GM18517 (cell line): ENCODE results near the gene CAMKK1.
"Not testable (repeated sequence)": the region's sequence is repeated elsewhere in the genome, so short reads cannot be mapped to it uniquely, and the experiment has no call there.

Source experiments
- ATAC-seq: cut with Tn5 transposase; IDR thresholded peaks from one replicate; pipeline ENCODE4 v1.9.1; 2021; ENCODE audit warnings: mild to moderate bottlenecking, moderate library complexity; ENCODE audit not compliant: unreplicated experiment

Gene CAMKK1

DNA sequence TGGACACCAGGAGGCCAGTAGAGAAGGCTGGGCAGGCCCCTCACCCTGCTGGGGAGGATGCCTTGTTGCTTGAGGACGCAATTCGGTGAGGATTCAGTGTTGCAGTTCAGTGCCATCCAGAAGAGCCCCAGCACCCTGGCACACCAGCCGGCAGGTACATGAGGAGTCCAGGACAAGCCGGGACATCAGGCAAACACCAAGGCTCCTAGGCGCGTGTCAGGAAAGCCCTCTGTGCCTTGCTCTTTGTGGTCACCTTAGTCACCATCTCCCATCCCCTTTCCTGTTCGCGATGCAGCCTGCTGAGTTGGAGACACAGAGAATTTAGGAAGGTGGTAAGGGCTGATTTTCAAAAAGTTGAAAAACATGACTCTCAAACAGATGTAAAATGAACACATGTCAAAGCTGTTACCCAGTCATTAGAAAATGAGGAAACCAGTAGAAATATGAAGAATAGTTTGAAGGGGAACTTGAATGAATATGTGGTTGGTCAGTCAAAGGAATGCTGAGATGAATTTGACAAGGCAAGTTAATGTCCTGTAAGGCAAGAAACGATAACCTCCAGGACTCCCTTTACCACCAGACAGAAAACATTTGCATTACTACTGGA is 44.5 kb downstream of the CAMKK1 start:
- ATAC-seq = no peak

DNA sequence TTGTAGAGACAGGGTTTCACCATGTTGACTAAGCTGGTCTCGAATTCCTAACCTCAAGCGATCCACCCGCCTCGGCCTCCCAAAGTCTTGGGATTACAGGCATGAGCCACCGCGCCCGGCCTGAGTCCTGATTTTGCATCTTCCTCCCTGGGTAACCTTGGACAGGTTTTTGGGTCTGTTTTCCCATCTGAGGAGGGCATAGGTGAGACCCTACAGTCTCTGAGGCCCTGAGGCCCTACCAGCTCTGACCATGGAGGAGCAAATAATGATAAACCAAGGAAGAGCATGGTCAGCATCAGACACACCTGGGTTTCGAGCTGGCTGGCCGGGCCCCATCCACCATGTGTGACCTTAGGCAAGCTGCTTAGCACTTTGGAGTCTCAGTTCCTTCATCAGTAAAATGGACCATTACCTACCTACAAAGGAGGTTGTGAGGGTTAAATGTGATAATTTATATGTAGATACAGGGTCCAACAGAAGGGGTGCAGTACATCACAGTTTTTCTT is 45.6 kb downstream of the CAMKK1 start:
- no peak for ATAC-seq

GRCh38 chr17:3846437-3847164 is 46.3 kb downstream of the CAMKK1 start:
- ATAC-seq = no peak

- peak; percentile 70 for ATAC-seq
Observed at GRCh38 chr17:3845621-3846436, 47.0 kb downstream of the CAMKK1 start, which contains the start of gene NCBP3. TSS of gene NCBP3 (minus strand) at chr17:3846246. CDS start at chr17:3846223, 23 bp downstream.

DNA sequence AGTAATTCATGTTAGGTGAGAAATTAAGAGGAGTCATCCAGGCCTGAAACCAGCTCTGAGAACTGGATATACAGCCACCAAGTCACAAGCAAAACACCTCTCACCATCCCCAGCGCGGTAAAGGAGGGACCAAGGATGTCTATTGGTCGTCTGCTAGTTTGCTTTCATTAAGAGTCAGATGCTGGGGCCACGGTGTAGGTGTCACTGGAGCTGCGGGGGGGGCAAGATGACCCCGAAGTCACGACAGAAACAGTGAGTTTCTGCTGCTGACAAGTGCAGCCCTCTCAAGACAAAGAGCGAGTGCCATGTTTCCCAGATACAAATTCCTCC is 47.6 kb downstream of the CAMKK1 start:
- no peak for ATAC-seq

DNA sequence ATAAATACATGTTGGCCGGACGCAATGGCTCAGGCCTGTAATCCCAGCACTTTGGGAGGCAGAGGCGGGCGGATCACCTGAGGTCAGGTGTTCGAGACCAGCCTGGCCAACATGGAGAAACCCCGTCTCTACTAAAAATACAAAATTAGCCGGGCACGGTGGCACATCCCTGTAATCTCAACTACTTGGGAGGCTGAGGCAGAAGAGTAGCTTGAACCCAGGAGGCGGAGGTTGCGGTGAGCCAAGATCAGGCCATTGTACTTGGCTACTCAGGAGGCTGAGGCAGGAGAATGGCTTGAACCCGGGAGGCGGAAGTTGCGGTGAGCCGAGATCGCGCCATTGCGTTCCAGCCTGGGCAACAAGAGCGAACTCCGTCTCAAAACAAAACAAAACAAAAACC is 48.3 kb downstream of the CAMKK1 start:
- not testable (repeated sequence) for ATAC-seq

GRCh38 chr17:3843935-3844516 is 48.8 kb downstream of the CAMKK1 start:
- no peak for ATAC-seq

DNA sequence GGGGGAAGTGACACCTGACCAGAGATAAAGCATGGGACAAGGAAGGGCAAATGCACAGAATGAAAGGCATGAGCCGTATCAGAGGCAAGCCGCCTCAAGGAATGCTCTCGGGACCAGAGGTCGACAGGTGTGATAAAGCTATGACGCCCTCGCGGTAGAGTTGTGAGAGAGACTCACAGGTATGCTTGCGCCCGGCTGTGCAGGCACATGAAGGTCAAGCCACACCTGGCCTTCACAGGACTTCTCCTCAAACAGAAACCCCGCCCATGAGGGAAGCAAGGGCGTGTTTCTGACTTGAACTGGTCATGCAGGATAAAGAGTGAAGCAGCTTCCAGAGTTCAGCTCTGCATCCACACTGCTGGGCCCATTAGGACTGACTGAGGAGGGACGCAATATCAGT is 54.6 kb downstream of the CAMKK1 start:
- ATAC-seq = no peak

GRCh38 chr17:3836551-3836950 is 56.3 kb downstream of the CAMKK1 start:
- ATAC-seq = no peak

GRCh38 chr17:3835410-3836229 is 57.2 kb downstream of the CAMKK1 start:
- no peak for ATAC-seq

- ATAC-seq = no peak
Observed at GRCh38 chr17:3834811-3835210, 58.0 kb downstream of the CAMKK1 start.

DNA sequence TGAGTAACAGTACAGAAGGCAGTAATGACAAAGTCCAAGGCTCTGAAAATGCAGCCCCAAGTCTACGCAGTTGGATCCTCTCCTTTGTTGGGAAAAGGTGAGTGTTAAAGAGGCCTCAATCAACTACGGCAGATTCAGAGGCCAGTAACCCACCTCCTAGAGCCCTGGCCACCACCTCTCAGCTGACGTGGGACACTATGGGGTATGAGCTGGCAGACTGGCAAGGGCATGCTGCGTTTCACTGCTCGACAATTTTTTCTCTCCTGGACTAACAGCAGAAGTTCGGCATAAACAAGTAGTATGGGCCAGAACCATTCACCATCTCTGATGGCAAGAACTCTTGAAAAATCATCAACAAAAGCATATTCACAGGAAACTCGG is 64.0 kb downstream of the CAMKK1 start:
- ATAC-seq = no peak

DNA sequence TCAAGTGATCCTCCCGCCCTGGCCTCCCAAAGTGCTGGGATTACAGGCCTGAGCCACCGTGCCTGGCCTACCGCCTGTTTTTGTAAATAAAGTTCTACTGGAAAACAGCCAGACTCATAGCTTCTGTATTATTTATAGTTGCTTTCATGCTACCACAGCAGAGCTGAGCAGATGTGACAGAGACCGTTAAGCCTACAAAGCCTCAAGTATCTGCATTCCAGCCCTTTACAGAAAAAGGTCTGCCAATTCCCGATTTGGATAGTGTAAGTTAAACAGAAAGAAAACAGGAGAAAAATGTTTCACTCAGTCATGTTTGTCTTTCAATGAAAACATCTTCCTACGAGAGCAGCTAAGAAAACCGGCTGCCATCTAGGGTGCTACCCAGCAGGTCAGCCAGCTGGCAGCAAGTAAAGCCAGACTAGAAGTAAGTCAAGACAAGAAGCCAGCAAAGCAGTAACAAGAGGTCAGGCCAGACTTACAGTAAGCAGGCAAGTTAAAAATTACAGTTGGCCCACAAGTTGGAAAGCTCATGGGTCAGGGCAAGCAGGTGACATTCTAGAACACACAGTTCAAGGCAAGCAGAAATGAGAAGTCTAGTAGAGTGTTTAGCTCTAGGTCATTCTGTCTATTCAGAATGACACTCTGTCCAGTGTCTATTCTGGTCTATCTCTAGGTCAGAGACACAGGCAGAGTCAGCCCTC is 64.6 kb downstream of the CAMKK1 start:
- no peak for ATAC-seq

DNA sequence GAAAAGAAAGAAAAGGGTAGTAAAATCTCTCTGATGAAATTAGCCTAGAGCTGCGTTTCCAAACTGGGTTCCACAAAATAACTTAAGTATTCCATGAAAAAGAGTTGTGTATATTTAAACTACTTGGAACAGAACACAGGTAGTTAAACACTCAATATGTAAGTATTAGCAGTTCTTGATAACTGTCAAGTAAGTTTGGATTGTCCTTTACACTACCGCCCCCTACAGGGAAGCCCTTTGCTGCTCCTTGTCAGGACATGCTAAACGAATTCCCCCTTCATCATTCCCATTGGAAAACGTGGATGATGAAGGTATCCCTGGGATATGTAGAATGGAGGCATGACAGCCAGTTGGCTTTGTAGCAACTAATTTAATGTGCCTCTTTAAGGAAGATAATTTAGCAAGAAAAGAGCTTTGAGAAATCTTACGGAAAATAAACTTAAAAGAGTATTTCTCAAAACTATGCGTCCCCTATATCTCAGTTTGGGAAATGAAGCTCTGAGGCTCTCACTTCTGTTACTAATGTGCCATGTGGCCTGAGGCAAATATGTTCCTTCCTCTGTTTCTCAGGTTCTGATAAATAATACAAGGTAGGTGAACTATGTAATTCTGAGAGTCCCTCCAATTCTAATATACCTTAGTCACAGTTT is 65.6 kb downstream of the CAMKK1 start:
- no peak for ATAC-seq

DNA sequence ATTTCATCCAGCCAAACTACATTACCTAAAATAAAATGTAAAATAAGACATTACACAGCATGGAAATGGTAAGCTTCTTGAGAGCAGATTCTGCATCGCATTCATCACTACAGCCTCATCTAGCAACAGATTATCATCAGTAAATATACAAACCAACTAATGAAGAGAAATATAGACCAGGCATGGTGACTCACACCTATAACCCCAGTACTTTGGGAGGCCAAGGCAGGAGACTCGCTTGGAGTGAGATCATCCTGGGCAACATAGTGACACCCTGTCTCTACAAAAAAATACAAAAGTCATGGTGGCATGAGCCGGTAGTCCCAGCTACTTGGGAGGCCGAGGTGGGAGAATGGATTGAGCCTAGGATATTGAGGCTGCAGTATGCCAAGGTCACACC is 66.7 kb downstream of the CAMKK1 start:
- no peak for ATAC-seq

GRCh38 chr17:3821101-3821500 is 71.8 kb downstream of the CAMKK1 start:
- no peak for ATAC-seq

- no peak for ATAC-seq
Observed at GRCh38 chr17:3818786-3819185, 74.1 kb downstream of the CAMKK1 start.

DNA sequence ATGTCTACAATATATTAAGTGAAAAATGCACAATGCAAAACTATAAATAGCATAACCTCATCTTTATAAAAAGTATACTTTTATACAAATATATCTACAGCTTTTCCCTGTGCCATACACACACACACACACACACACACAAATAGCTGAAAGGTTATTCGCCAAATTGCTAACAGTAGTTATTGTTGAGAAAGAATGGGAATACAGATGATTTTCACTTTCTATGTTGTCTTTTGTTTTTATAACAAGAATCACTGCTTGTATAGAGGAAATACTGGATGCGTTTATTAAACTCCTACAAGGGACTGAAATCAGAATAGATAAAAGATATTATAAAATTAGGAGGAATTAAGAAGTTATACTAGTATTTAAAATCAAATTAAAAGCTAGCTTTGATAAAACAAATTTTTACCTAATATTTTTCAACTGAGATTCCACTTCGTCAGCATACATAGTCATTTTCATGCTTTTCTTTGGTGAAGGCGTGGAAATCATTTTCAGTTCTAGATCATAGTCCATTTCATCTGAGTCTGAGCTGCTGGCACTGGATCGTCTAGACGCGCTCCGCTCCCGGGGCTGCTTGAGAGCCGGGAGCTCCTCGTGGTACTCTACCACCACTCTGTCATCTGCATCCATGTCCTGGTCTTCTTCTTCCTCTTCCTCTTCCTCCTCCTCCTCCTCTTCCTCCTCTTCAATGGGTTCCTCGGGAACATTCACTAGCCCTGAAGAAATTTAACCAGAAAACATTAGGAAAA is 74.8 kb downstream of the CAMKK1 start:
- no peak for ATAC-seq

- ATAC-seq = no peak
Observed at GRCh38 chr17:3815925-3816324, 76.9 kb downstream of the CAMKK1 start.
